Sigmoid colon (tissue), 4 donors: Measurements from ENCODE around the gene NTM.
"Not testable (repeated sequence)": the region's sequence is repeated elsewhere in the genome, so short reads cannot be mapped to it uniquely, and the experiment has no call there.

Experiments
- CTCF ChIP-seq, 4 experiments: fragments of 450-650 bp in 3 of 4; fragments of 200-600 bp in 1 of 4; IDR thresholded peaks; one replicate each; pipeline ENCODE4 v1.5.1; 2016 to 2019; ENCODE audit warnings: antibody characterized with exemption in 4 of 4, mild to moderate bottlenecking in 3 of 4, moderate library complexity in 2 of 4
- POLR2A ChIP-seq, 2 donors: fragments of 450-650 bp; IDR thresholded peaks; one replicate each; pipeline ENCODE4 v1.6.1; 2016; ENCODE audit warnings: antibody characterized with exemption in 2 of 2, mild to moderate bottlenecking in 2 of 2, moderate library complexity in 2 of 2
- POLR2AphosphoS5 ChIP-seq, 4 donors: sonication (generic); formaldehyde crosslinking; IDR thresholded peaks; one replicate each; pipeline ENCODE4 v1.6.1; 2017; ENCODE audit warnings: antibody characterized with exemption in 4 of 4

GRCh38 chr11:131342442-131342841 lies 28.0 kb upstream of the NTM start:
- not testable (repeated sequence) for TF ChIP-seq CTCF, POLR2A, POLR2AphosphoS5 (IDR thresholded peaks at IDR 0.05)
